ENCODE measurements around the gene COA7.

DNA sequence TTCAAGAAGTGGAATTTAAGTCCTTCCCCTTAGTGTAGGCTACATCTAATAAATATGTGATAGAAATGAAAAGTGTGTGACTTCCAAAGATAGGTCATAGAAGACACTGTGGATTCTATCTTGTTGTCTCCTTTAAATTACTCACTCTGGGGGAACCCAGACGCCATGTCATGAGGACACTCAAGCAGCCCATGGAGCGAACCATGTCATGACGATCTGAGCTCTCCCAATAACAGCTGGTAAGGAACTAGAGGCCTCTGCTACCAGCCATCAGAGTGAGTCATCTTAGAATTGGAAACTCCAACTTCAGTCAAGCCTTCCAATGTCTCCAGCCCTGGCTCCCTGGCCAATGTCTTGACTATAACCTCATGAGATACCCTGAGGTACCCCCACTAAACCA is 6.3 kb downstream of the COA7 start:
- TF ChIP-seq, protein P1, sequence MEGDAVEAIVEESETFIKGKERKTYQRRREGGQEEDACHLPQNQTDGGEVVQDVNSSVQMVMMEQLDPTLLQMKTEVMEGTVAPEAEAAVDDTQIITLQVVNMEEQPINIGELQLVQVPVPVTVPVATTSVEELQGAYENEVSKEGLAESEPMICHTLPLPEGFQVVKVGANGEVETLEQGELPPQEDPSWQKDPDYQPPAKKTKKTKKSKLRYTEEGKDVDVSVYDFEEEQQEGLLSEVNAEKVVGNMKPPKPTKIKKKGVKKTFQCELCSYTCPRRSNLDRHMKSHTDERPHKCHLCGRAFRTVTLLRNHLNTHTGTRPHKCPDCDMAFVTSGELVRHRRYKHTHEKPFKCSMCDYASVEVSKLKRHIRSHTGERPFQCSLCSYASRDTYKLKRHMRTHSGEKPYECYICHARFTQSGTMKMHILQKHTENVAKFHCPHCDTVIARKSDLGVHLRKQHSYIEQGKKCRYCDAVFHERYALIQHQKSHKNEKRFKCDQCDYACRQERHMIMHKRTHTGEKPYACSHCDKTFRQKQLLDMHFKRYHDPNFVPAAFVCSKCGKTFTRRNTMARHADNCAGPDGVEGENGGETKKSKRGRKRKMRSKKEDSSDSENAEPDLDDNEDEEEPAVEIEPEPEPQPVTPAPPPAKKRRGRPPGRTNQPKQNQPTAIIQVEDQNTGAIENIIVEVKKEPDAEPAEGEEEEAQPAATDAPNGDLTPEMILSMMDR (IDR thresholded peaks at IDR 0.05; ENCODE audit: insufficient read depth, low read length, poor library complexity, severe bottlenecking): no peak
- TF ChIP-seq EZH2phosphoT487 (conservative IDR thresholded peaks at IDR 0.05; ENCODE audit: low read length): no peak

Measured in SU-DHL-6 (cell line).